Anterior cingulate cortex (tissue), 58 donors: Measurements from ENCODE around the gene RASA3.
"Not testable (repeated sequence)": the region's sequence is repeated elsewhere in the genome, so short reads cannot be mapped to it uniquely, and the experiment has no call there.

Experiments used
- DNase-seq, 58 donors: peaks; one replicate each; lab custom pipeline; 2025; lab: John Stamatoyannopoulos, UW

Gene RASA3

GRCh38 chr13:114142640-114143490 lies 10.4 kb upstream of the RASA3 start:
- no peak for DNase-seq

GRCh38 chr13:114142137-114142550 lies 9.7 kb upstream of the RASA3 start:
- DNase-seq: no peak

GRCh38 chr13:114141261-114141996 lies 9.0 kb upstream of the RASA3 start:
- DNase-seq: no peak

DNA sequence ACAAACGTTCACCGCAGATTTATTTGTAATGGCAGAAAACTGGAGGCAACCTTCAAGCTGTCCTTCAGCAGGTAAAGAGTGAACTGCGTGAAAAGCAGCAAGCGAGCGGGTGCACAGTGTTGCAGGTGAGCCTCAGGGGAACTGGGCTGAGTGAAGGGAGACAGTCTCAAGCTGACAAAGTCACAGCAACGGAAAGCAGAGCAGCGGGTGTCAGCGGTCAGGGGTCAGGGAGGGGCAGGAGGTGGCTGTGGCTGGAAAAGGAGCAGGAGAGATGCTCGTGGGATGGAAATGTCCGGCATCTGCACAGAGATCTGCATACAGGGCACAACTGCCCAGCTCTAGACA lies 8.5 kb upstream of the RASA3 start:
- no peak for DNase-seq

GRCh38 chr13:114140131-114140905 lies 7.9 kb upstream of the RASA3 start:
- no peak for DNase-seq

GRCh38 chr13:114136576-114136975 lies 4.2 kb upstream of the RASA3 start:
- DNase-seq: no peak

DNA sequence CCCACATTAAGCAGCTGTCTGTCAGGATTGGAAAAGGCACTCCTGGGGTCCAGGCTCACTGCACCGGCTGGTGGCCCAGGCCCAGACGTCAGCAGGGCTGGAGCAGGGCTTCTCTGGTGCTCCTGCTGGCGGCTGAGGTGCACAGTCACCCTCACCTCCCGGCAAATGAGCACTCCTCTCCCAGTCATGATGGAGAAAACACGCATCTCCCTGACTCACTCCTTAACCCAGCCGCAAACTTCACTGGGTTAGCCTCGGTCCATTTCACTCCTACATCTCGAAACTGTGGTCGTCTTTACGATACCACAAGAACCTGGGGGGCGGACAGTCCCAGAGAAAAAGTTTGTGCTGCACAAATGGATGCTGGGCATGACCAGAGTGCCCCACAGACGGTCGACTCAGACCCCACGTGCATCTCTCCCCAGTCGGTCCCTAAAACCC lies 3.3 kb upstream of the RASA3 start:
- no peak for DNase-seq

DNA sequence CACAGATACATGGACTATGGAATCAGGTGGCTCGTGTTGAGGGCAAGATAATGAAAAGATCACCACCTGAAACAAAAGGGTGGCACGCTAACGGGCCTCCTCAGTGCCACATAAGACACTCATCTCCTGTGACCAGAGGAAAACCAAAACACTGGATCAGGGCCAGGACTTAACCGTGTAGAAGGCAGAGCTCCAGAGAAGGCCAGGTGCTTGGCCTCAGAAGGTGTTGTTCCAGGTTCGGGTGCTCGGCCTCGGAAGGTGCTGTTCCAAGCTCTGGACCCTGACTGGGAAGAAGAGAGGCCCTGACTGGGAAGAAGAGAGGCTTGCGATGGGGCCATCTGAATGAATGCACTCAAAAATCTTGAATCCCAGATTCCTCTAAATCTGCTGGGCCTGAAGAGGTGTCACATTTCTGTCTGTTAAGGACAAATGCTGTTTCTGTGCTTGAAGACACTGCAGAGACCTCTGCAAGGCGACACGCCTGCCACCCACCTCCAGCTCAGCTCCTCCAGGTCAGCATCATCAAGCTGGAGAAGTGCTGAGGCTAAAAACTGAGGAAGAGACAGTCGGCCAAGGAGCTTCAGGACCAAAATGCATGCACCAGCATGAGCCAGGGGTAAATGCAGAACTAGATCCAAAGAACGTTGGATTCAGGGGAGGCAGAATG lies 2.7 kb upstream of the RASA3 start:
- DNase-seq: no peak

GRCh38 chr13:114134111-114134943 lies 1.9 kb upstream of the RASA3 start:
- DNase-seq: no peak

DNA sequence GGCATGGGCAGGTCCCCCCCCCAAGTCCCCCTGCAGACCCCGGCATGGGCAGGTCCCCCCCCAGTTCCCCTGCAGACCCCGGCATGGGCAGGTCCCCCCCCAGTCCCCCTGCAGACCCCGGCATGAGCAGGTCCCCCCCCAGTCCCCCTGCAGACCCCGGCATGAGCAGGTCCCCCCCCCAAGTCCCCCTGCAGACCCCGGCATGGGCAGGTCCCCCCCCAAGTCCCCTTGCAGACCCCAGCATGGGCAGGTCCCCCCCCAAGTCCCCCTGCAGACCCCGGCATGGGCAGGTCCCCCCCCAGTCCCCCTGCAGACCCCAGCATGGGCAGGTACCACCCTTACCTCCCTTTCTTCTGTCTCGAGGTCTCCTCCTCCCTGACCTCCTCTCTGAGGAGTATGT lies 1.1 kb upstream of the RASA3 start:
- DNase-seq: not testable (repeated sequence)

- DNase-seq: not testable (repeated sequence)
Measured at GRCh38 chr13:114133126-114133525, 703 bp upstream of the RASA3 start.

- DNase-seq: peak in 6 of 58 donors; percentile 40 to 73 (median 52)
Measured at GRCh38 chr13:114131583-114132418, 622 bp downstream of the RASA3 start.

GRCh38 chr13:114130837-114131582 lies 1.4 kb downstream of the RASA3 start:
- peak in 34 of 58 donors; percentile 24 to 81 (median 54) for DNase-seq

DNA sequence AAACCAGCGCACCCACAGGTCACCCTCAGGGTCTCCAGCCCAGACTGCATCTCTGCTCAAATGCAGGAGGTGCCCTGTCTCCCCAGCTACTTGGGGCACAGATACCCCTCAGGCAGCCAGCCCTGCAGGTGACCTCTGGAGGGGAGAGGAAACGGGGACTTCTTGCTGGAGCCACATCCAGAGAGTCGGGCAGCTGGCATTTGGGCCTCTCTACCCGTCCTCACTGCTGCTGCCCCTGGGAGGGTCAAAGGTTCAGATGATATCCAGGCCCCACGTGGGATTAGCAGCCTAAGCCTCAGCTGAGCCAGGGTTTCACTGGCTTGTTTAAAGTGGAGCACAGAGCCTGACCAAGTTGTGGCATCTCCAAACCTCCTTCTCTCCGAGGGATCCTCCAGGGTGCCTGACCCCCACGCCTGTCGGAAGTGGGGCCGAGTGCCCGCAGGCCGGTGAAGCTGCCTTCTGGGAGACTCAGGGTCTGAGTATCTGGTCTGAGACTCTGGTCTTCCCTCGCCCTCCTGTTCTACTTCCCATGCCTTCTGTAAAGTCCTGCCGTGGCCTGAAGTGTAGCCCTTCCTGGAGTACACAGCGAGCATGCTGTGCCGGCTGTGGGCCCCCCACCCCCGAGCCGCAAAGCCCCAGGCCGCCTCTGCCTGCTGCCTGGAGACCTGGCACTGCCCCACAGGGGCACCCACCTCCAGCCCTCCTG lies 2.1 kb downstream of the RASA3 start:
- no peak for DNase-seq

GRCh38 chr13:114129649-114130062 lies 2.8 kb downstream of the RASA3 start:
- no peak for DNase-seq

GRCh38 chr13:114128624-114129522 lies 3.5 kb downstream of the RASA3 start:
- DNase-seq: peak in 9 of 58 donors; percentile 13 to 45 (median 36)
